Measurements from ENCODE around the gene B3GAT1. TPM values are rescaled to one million over a fixed set of nuclear protein-coding genes. Genes with fewer than 3 reads are reported as not detected.
A peak's percentile ranks its signal among the peaks of the same experiment; 100 is the strongest.

Gene B3GAT1
- total RNA-seq, 1 donor from 2014 or later: 31.8 TPM

DNA sequence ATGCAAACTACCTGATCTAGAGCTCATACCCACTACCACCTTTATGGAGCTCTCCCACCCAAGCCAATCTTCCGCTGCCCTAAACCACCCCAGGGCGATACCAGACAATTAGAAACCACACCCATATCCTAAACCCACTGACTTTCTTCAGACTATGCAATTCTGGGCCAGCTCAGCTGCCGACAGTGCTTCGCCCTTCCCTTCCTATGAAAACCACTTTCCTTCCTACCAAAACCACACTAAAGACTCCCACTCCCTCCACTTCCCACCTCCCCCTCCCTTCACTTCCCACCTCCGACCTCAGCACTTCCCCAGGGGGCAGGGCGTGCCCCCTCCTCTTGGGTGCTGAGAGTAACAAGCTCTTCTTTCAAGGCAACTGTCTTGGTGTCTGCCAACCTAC lies 25.1 kb downstream of the B3GAT1 start:
- no peaks in the 10 kb centered on the region for H3K9me3 Mint-ChIP-seq
- no peaks in the 10 kb centered on the region for H3K27me3 Mint-ChIP-seq (ENCODE audit: low read depth)
- no peaks in the 10 kb centered on the region for H3K4me1 Mint-ChIP-seq
- no peak for DNase-seq (ENCODE audit: low read depth, low spot score)
- H3K36me3 Mint-ChIP-seq (ENCODE audit: low read depth): no peaks in the 10 kb centered on the region
- no peak overlapping the region for H3K4me3 Mint-ChIP-seq
- TF ChIP-seq, protein P1, sequence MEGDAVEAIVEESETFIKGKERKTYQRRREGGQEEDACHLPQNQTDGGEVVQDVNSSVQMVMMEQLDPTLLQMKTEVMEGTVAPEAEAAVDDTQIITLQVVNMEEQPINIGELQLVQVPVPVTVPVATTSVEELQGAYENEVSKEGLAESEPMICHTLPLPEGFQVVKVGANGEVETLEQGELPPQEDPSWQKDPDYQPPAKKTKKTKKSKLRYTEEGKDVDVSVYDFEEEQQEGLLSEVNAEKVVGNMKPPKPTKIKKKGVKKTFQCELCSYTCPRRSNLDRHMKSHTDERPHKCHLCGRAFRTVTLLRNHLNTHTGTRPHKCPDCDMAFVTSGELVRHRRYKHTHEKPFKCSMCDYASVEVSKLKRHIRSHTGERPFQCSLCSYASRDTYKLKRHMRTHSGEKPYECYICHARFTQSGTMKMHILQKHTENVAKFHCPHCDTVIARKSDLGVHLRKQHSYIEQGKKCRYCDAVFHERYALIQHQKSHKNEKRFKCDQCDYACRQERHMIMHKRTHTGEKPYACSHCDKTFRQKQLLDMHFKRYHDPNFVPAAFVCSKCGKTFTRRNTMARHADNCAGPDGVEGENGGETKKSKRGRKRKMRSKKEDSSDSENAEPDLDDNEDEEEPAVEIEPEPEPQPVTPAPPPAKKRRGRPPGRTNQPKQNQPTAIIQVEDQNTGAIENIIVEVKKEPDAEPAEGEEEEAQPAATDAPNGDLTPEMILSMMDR (conservative IDR thresholded peaks at IDR 0.05): no peak
- H3K27ac Mint-ChIP-seq (ENCODE audit: unreplicated experiment): no peak overlapping the region

DNA sequence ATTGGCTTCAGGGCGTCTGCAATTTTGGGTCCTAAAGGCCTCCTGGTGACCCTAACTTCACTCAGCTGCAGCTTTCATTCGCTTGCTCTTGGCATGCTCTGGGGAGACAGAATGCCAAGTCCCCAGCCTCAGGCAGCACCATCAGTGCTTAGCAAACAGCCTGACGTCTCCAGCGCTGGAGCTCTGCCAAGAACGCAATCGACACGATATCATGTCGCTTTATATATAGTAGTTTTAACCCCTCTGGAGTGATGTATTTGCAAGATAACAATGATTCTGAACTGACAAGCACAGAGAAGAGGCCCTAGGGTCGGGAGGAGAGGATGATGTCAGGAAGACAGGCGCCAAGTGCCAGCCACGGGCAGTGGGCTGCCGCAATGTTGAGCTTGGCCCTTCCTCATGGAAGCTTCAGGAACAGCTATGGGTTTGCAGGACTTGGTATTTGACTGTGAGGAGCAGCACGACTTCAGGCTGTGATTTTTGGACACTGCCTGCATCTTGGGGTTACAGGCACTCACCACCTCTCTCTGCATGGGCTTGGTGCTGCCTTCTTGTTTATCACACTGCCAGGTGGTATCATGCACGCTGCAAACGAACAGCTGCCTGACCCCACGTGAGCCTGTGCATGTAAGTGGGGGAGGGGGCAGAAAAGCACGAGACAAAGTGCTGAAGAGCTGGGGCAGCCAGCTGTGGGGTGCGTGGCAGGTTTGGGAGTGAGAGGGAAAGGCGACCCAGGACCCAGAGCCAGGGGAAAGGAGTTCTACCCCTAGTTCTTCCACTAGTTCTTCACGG lies 26.1 kb downstream of the B3GAT1 start:
- H3K27ac Mint-ChIP-seq (ENCODE audit: unreplicated experiment): no peak overlapping the region
- H3K27me3 Mint-ChIP-seq (ENCODE audit: low read depth): no peaks in the 10 kb centered on the region
- H3K9me3 Mint-ChIP-seq: no peaks in the 10 kb centered on the region
- H3K4me1 Mint-ChIP-seq: no peaks in the 10 kb centered on the region
- no peak for DNase-seq (ENCODE audit: low read depth, low spot score)
- no peak overlapping the region for H3K4me3 Mint-ChIP-seq
- no peaks in the 10 kb centered on the region for H3K36me3 Mint-ChIP-seq (ENCODE audit: low read depth)
- TF ChIP-seq, protein P1 (conservative IDR thresholded peaks at IDR 0.05): no peak

DNA sequence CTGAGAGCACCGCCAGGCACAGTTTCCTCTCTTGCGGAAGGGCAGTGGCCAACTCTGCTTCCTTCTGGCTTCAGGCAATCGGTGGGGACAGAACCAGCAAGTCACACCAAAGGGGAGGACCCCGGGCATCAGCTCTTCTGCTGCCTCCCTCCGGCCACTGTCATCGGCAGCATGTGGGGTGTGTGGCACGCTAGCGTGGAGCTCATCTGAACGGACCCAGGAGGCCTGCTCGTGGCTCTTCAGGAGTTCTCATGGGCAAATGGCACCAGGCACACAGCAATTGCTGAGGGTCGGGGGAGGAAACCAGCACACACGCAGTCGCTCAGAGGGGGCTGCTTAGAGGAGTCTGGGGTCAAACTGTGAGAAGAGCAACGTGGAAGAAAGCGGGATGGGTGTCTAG lies 26.9 kb downstream of the B3GAT1 start:
- DNase-seq (ENCODE audit: low read depth, low spot score): no peak
- TF ChIP-seq, protein P1 (conservative IDR thresholded peaks at IDR 0.05): no peak
- Mint-ChIP-seq H3K4me3 (no peak overlapping the region), H3K36me3 (ENCODE audit: low read depth) (no peaks in the 10 kb centered on the region), H3K4me1 (no peaks in the 10 kb centered on the region), H3K27ac (ENCODE audit: unreplicated experiment) (no peak overlapping the region), H3K27me3 (ENCODE audit: low read depth) (no peaks in the 10 kb centered on the region), H3K9me3 (no peaks in the 10 kb centered on the region)

DNA sequence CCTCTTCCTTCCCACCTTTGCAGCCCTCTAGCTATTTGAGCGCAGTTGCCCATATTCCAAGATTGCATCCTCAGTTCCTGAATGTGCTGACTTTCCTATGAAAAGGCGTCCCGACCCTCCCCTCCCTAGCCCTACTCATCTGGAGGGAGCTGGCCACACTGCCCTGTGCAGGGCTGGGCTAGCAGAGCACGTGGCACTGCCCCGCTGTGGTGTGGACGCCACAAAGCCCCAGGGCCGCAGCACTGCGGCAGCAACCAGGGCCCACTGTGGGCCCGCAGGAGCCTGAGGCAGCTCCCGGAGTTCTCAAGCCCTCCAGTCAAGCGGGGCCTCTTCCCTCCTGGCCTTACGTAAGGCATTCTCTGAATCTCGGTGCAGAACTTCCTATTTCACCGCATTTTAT lies 27.6 kb downstream of the B3GAT1 start:
- peak overlapping the region; percentile 35 for H3K27ac Mint-ChIP-seq (ENCODE audit: unreplicated experiment)
- H3K4me1 Mint-ChIP-seq: no peaks in the 10 kb centered on the region
- no peaks in the 10 kb centered on the region for H3K9me3 Mint-ChIP-seq
- H3K27me3 Mint-ChIP-seq (ENCODE audit: low read depth): no peaks in the 10 kb centered on the region
- no peak for DNase-seq (ENCODE audit: low read depth, low spot score)
- TF ChIP-seq, protein P1 (conservative IDR thresholded peaks at IDR 0.05): no peak
- H3K36me3 Mint-ChIP-seq (ENCODE audit: low read depth): no peaks in the 10 kb centered on the region
- no peak overlapping the region for H3K4me3 Mint-ChIP-seq

DNA sequence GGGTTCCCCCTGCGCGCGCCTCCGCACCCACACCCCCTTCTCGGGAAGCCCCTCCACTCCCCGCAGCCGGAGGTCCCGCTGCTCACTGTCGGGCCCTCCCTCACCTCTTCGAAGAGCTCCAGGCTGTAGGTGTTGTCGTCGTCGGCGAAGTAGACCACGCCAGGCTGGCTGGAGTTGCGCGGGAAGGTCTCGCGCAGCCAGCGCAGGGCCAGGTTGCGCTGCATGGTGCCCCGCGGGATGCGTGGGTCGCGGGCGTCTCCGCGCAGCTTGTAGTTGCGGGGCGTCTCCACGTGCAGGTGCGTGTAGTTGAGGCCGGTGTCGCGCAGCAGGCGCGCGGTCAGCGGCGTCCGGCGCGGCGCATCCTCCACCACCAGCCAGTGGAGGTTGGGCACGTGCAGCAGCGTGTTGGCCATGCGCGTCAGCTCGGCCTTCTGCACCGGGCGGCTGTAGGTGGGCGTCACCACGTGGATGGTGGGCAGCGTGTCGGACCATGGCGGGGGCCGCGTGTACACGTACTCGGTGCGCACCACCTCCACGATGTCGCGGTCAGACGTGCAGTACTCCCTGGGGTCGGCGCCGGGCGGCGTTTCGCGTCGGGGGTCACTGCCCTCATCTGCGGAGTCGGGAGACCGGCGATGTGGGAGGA lies 28.3 kb downstream of the B3GAT1 start:
- Mint-ChIP-seq H3K36me3 (ENCODE audit: low read depth) (no peaks in the 10 kb centered on the region), H3K27ac (ENCODE audit: unreplicated experiment) (no peak overlapping the region), H3K4me3 (no peak overlapping the region), H3K4me1 (no peaks in the 10 kb centered on the region), H3K9me3 (no peaks in the 10 kb centered on the region), H3K27me3 (ENCODE audit: low read depth) (no peaks in the 10 kb centered on the region)
- DNase-seq (ENCODE audit: low read depth, low spot score): no peak
- TF ChIP-seq, protein P1 (conservative IDR thresholded peaks at IDR 0.05): no peak

Measured in neural crest cell (in vitro differentiated cells).